B cell (primary cell): ENCODE data around the gene PEX16.

Source experiments
- CTCF ChIP-seq: fragments of 200-600 bp; IDR thresholded peaks from one replicate; pipeline ENCODE4 v1.8.0; 2022; ENCODE audit warnings: antibody characterized with exemption, mild to moderate bottlenecking
- EZH2 ChIP-seq: IDR thresholded peaks from 2 replicates; pipeline ENCODE4 v1.6.1; 2012; ENCODE audit warnings: borderline replicate concordance, low read depth, mild to moderate bottlenecking, moderate library complexity, low read length; ENCODE audit not compliant: insufficient read depth, poor library complexity, severe bottlenecking

GRCh38 chr11:45915446-45915845, 2.2 kb downstream of the PEX16 start:
- TF ChIP-seq CTCF (no peak), EZH2 (no peak)
